D721Med (cell line): ENCODE measurements around the gene CPLX3.

Source experiments
- DNase-seq: peaks from one replicate; pipeline ENCODE4 v3.0.0; 2011; ENCODE audit warnings: low spot score; ENCODE audit not compliant: insufficient read length
- FAIRE-seq: peaks from 2 replicates; lab custom pipeline; 2011; peaks lifted over from hg19 to GRCh38; lab: Jason Lieb, UNC
- CTCF ChIP-seq: IDR thresholded peaks from 2 replicates; pipeline ENCODE4 v1.5.1; 2012; ENCODE audit warnings: mild to moderate bottlenecking, control low read depth; ENCODE audit not compliant: insufficient read depth; ENCODE audit errors: missing control alignments

Gene CPLX3

GRCh38 chr15:74794970-74795349, 31.5 kb upstream of the CPLX3 start:
- no peak for TF ChIP-seq CTCF
- FAIRE-seq (no peak), DNase-seq (no peak)

GRCh38 chr15:74795966-74796625, 30.3 kb upstream of the CPLX3 start:
- DNase-seq (no peak), FAIRE-seq (no peak)
- no peak for TF ChIP-seq CTCF

- no peak for TF ChIP-seq CTCF
- DNase-seq = no peak
- FAIRE-seq = no peak
Measured at GRCh38 chr15:74798388-74799254, 27.8 kb upstream of the CPLX3 start.

GRCh38 chr15:74799255-74799855, 27.1 kb upstream of the CPLX3 start:
- no peak for DNase-seq
- no peak for FAIRE-seq
- TF ChIP-seq CTCF = peak; percentile 7

- peak; percentile 76 for TF ChIP-seq CTCF
- FAIRE-seq = no peak
- peak; percentile 81 for DNase-seq
Measured at GRCh38 chr15:74799856-74800558, 26.4 kb upstream of the CPLX3 start.

GRCh38 chr15:74800559-74801094, 25.8 kb upstream of the CPLX3 start:
- no peak for TF ChIP-seq CTCF
- DNase-seq (no peak), FAIRE-seq (no peak)
